Neutrophil (primary cell): Measurements from ENCODE around the gene RNASE7.

Experiments
- H3K27ac ChIP-seq: fragments of 200-600 bp; sonication (generic); 2 replicates; pipeline ENCODE4 v1.5.1; 2016; ENCODE audit warnings: mild to moderate bottlenecking, moderate library complexity
- H3K27me3 ChIP-seq: fragments of 200-600 bp; sonication (generic); 2 replicates; pipeline ENCODE4 v1.6.0; 2016; ENCODE audit warnings: mild to moderate bottlenecking
- H3K36me3 ChIP-seq: fragments of 200-600 bp; sonication (generic); 2 replicates; pipeline ENCODE4 v1.5.1; 2017
- H3K4me1 ChIP-seq, 2 experiments: fragments of 200-600 bp in 1 of 2; sonication (generic) in 1 of 2; 1 replicate in 1 of 2; 2 replicates in 1 of 2; pipeline versions ENCODE4 v1.5.1 to v1.6.1; 2013 to 2016; ENCODE audit warnings: low read depth in 1 of 2, low read length in 1 of 2, mild to moderate bottlenecking in 1 of 2, moderate library complexity in 1 of 2; ENCODE audit not compliant: control insufficient read depth in 1 of 2, insufficient read depth in 1 of 2
- H3K4me3 ChIP-seq, 2 experiments: fragments of 200-600 bp in 1 of 2; sonication (generic) in 1 of 2; 1 replicate in 1 of 2; 2 replicates in 1 of 2; pipeline ENCODE4 v1.5.1; 2013 to 2016; ENCODE audit warnings: low read depth in 1 of 2, low read length in 1 of 2, mild to moderate bottlenecking in 1 of 2, moderate library complexity in 1 of 2
- H3K9me3 ChIP-seq: fragments of 200-600 bp; sonication (generic); 2 replicates; pipeline ENCODE4 v1.5.1; 2016
- CTCF ChIP-seq: fragments of 200-600 bp; sonication (generic); IDR thresholded peaks from 2 replicates; pipeline ENCODE4 v1.5.1; 2016; ENCODE audit warnings: antibody characterized with exemption

Gene RNASE7

GRCh38 chr14:21023817-21024584, 18.2 kb upstream of the RNASE7 start:
- peaks cover 7 to 16% of the 10 kb centered on the region in 2 experiments for H3K4me1 ChIP-seq
- H3K36me3 ChIP-seq: no peaks in the 10 kb centered on the region
- no peak overlapping the region for H3K27ac ChIP-seq
- peak overlapping the region in 1 of 2 experiments; percentile 50 for H3K4me3 ChIP-seq
- H3K27me3 ChIP-seq: peaks cover 79% of the 10 kb centered on the region
- TF ChIP-seq CTCF: no peak
- H3K9me3 ChIP-seq: no peaks in the 10 kb centered on the region

DNA sequence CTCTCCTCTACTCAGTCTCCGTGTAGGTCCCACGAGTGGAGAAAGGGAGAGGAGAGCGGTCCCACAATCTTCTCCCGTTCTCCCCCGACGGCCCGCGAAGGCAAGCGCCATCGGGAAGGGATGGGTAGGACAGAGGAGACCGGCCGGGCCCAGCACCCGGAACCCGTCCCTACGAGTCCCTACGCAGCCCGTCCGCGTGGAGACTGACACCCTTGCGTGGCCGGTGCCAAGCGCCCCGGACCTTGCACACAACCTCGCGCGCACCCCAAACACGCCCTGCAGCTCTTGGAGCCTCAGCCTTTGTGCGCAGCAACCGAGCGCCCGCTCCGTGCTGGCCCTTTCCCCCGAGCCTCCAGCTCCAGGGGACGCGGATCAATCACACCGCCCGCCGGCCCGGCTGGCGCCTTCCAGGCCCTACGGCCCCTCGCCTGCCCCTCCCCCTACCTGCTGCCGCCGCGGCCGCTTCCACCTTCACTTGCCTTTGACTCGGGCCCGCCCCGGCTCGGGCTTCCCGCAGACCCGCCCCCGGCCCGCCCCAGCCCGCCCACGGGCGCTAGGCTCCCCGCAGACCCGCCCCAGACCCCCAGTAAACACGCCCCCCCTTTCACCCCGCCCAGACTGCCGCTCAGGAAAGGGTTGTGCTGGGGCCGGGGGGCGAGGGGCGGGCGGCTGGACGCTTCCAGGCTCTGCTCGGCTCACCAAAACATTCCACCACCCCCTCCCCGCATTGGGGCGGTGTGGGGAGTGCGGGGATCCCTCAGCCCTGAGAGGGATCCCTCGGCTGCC, 17.4 kb upstream of the RNASE7 start, which contains the start of gene NDRG2:
Gene NDRG2 (minus strand): TSS at position 477 of the 786 bp plus-strand sequence. CDS start 1,746 bp downstream, outside the sequence.
- H3K27ac ChIP-seq: no peak within 1 kb of the TSS
- H3K4me3 ChIP-seq: peak within 1 kb of the TSS in 1 of 2 experiments; percentile 50
- H3K9me3 ChIP-seq: no peaks in the 10 kb centered on the region
- H3K36me3 ChIP-seq: no peaks in the 10 kb centered on the region
- peaks cover 7 to 16% of the 10 kb centered on the region in 2 experiments for H3K4me1 ChIP-seq
- TF ChIP-seq CTCF: no peak
- peaks cover 74% of the 10 kb centered on the region for H3K27me3 ChIP-seq

DNA sequence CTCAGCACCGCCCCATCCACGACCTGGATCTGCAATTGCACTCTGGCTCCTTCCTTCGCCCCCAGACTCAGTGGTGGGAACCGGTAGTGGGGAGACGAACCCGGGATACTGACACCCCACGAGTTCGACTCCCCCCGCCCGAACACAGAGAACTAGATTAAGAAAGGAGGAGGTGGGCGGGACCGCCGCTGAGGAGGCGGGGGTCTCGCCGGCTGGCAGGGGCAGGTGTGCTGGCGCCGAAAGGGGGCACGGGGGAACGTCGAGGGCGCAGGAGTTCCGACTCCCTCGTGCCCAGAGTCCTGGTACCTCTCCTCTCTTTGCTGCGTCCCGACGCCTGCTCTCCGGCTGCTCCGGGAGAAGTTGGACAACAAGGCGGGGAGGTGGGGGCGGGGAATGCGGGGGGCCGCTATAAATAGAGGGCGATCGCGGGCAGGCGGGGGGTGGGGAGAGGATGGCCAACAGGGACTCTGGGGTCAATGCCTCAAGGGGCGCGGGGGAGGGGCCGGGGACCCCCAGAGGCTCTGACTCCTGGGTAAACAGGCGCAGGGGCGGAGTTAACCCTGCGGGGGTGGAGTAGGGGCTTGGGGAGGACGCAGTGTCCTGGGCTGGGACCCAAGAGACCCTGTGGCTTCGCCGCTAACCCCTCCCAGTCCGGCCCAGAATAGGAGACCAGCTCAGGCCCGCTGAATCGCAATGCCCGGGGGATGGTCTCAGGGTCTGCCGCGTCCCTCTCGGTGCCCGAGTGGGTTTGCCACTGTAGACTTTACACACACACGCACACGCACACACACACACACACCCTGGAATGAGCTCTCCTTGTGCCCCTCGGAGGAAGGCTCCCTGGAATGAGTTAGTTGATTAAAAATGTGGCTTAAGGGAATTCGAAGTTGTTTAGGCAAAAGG, 16.5 kb upstream of the RNASE7 start:
- peak overlapping the region in 1 of 2 experiments; percentile 50 for H3K4me3 ChIP-seq
- H3K9me3 ChIP-seq: no peaks in the 10 kb centered on the region
- no peak overlapping the region for H3K27ac ChIP-seq
- no peak for TF ChIP-seq CTCF
- H3K27me3 ChIP-seq: peaks cover 72% of the 10 kb centered on the region
- H3K4me1 ChIP-seq: peaks cover 7 to 16% of the 10 kb centered on the region in 2 experiments
- H3K36me3 ChIP-seq: no peaks in the 10 kb centered on the region

DNA sequence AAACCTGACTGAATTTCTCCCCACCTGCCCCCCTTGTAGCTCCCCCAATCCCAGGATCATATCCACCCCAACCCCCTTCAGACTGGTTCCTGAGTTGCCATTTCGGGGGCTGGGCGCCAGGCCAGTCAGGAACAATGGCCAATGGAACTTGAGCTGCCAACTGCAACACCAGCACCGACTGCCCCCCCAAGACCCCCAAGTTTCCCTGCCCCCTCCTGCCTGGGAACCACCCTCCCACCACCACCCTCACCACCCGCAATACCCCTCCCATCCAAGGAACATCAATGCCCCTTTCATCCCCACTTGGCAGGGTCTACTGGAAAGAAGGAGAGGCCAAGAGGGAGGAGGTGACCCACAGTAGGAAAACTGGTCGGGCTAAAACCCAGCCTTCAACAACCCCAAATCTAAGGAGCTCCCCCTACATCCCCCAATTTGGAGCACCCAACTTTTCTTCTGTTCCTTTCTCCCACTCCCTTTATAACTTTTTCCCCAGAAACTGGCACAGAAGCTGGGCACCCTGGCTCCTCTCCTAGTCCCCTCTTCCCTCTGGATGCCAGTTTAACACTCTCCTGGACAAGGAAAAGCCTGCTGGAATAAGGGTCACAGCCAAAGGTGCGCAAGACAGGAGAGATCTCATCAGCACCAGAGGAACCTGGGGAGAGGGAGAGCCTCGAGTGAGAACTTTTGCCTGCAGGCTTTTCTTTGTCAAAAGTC, 15.7 kb upstream of the RNASE7 start:
- TF ChIP-seq CTCF: no peak
- peaks cover 64% of the 10 kb centered on the region for H3K27me3 ChIP-seq

DNA sequence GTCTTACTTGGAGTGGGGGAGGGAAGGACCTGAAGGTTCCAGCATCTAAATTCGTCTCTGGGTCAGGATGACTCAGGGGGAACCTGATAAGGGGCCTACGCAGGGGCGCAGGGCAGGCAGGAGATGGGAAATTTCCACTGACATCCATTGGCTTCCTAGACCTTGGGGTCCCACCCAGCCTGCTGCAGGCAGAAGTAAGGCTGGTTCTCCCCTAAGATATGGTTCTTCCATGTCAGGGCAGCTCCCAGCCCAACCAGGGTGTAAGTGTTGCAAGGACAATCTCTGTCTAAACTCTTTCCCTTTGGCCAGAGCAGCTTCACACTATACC, 15.2 kb upstream of the RNASE7 start:
- no peaks in the 10 kb centered on the region for H3K9me3 ChIP-seq
- no peak overlapping the region for H3K27ac ChIP-seq
- no peaks in the 10 kb centered on the region for H3K36me3 ChIP-seq
- H3K27me3 ChIP-seq: peaks cover 59% of the 10 kb centered on the region
- no peak overlapping the region for H3K4me3 ChIP-seq
- peaks cover 7 to 16% of the 10 kb centered on the region in 2 experiments for H3K4me1 ChIP-seq
- no peak for TF ChIP-seq CTCF

More for the DNA sequence above, 15.7 kb upstream of the RNASE7 start:
- Histone ChIP-seq H3K4me1 (peaks cover 7 to 16% of the 10 kb centered on the region in 2 experiments), H3K4me3 (no peak overlapping the region), H3K27ac (no peak overlapping the region), H3K9me3 (no peaks in the 10 kb centered on the region), H3K36me3 (no peaks in the 10 kb centered on the region)
